ENCODE data around the gene WFS1. TPM values are rescaled to one million over a fixed set of nuclear protein-coding genes. Genes with fewer than 3 reads are reported as not detected.

WFS1 gene
- total and polyA plus RNA-seq, 2 of the 8 experiments (the other 6 are each of a cell fraction or from before 2014, with no cell fraction given): 29.1 to 43.1 TPM

GRCh38 chr4:6245246-6246169 lies 24.1 kb upstream of the WFS1 start:
- Histone ChIP-seq H4K5ac (ENCODE audit: insufficient read length, low read depth, low read length) (no peak overlapping the region), H3K9me3 (ENCODE audit: insufficient read depth in 2 of 2, low read depth in 1 of 2, low read length in 1 of 2) (no peaks in the 10 kb centered on the region), H3K79me2 (ENCODE audit: control insufficient read depth in 1 of 2, insufficient read depth in 2 of 2, low read length in 2 of 2) (no peaks in the 10 kb centered on the region), H2BK120ac (replicated peaks; ENCODE audit: low read depth, low read length) (no peak overlapping the region), H4K91ac (replicated peaks; ENCODE audit: insufficient read length, low read length) (peak overlapping the region; percentile 52), H2AK5ac (ENCODE audit: low read depth, low read length) (no peak overlapping the region), H3K27me3 (replicated peaks in 1 of 4; ENCODE audit: control insufficient read depth in 3 of 4, extremely low read depth in 1 of 4, insufficient read depth in 3 of 4, low read length in 3 of 4) (peaks cover 1 to 15% (median 10%) of the 10 kb centered on the region in 4 experiments; a peak in 6 of 7 replicates), H3K14ac (ENCODE audit: insufficient read length) (no peak overlapping the region), H3K4me2 (ENCODE audit: insufficient read depth in 1 of 2, low read depth in 2 of 2, low read length in 2 of 2) (peak overlapping the region; percentile 50 to 89), H3K23me2 (ENCODE audit: low read depth, low read length) (peaks cover 11% of the 10 kb centered on the region; the same call in 1 of the 2 replicates), H3K56ac (replicated peaks; ENCODE audit: insufficient read length, low read depth, low read length) (no peak overlapping the region), H3K23ac (ENCODE audit: insufficient read length) (no peak overlapping the region), H2AFZ (ENCODE audit: low read length) (peak overlapping the region; percentile 75; the same call in 1 of the 2 replicates), H3K27ac (ENCODE audit: low read depth, low read length) (no peak overlapping the region), H4K20me1 (replicated peaks in 1 of 2; ENCODE audit: control insufficient read depth in 1 of 2, insufficient read depth in 2 of 2, low read length in 2 of 2) (no peaks in the 10 kb centered on the region), H3K79me1 (ENCODE audit: low read depth, low read length) (no peaks in the 10 kb centered on the region), H4K8ac (ENCODE audit: extremely low read depth, insufficient read depth, low read length) (peak overlapping the region; percentile 85), H2BK12ac (ENCODE audit: low read depth, low read length) (peak overlapping the region; percentile 29; the same call in 1 of the 2 replicates), H2BK20ac (ENCODE audit: low read length) (0 out of 2 replicates have a peak overlapping the region, but pooled peaks have one; percentile 61), H3K4ac (replicated peaks; ENCODE audit: insufficient read length, low read depth, low read length) (no peak overlapping the region), H3K4me1 (replicated peaks in 1 of 4; ENCODE audit: control insufficient read depth in 3 of 4, insufficient read depth in 4 of 4, low read length in 3 of 4) (peaks cover 0 to 10% (median 7%) of the 10 kb centered on the region in 4 experiments; a peak in 4 of 7 replicates), H2BK15ac (ENCODE audit: low read length) (no peak overlapping the region), H3K36me3 (ENCODE audit: control insufficient read depth in 2 of 4, insufficient read depth in 4 of 4, low read length in 3 of 4) (no peaks in the 10 kb centered on the region), H3K18ac (ENCODE audit: extremely low read depth, low read length) (peak overlapping the region; percentile 96), H3K4me3 (ENCODE audit: extremely low read depth in 1 of 4, insufficient read depth in 2 of 4, low read depth in 3 of 4, low read length in 4 of 4) (peak overlapping the region; percentile 48 to 68 (median 58)), H2BK5ac (ENCODE audit: low read depth, low read length) (peak overlapping the region; percentile 83; the same call in 1 of the 2 replicates), H3K9ac (replicated peaks in 1 of 4; ENCODE audit: extremely low read depth in 1 of 4, low read depth in 3 of 4, low read length in 3 of 4) (peak overlapping the region in 2 of 4 experiments; percentile 38; a peak in 3 of 7 replicates)
- POLR2A ChIA-PET (ENCODE audit: partially characterized antibody): interaction anchor here (1.0 to 2.0 kb wide), 10 partner anchors 12 to 663 kb away, joined by 3 to 9 read pairs (median 4); partner anchors contain the start of gene WFS1
- CTCF ChIA-PET (ENCODE audit: partially characterized antibody): interaction anchor here (0.8 to 37.7 kb wide), 15 partner anchors 12 to 245 kb away, joined by 3 to 908 read pairs (median 3); partner anchors contain the start of genes JAKMIP1 and WFS1
- peak; percentile 28 for FAIRE-seq
- 16% methylated on average over 59 of the region's 67 CpGs; no CpG with 5 or more reads in 1 of the 2 experiments for whole genome bisulfite sequencing, 2 experiments (ENCODE audit: extremely low coverage in 1 of 2, insufficient coverage in 1 of 2, insufficient read length in 1 of 2, insufficient replicate concordance in 2 of 2, low coverage in 1 of 2, low lambda C conversion rate in 2 of 2, missing lambda C conversion rate in 1 of 2)
- peak in 1 of 2 experiments; percentile 91 for DNase-seq (ENCODE audit: low read depth in 1 of 2, low spot score in 2 of 2)
- no peak for TF ChIP-seq SUZ12 (IDR thresholded peaks at IDR 0.05; ENCODE audit: low read length)
- TF ChIP-seq HDAC6 (IDR thresholded peaks at IDR 0.05; ENCODE audit: low read depth, low read length): no peak
- TF ChIP-seq NRF1 (IDR thresholded peaks at IDR 0.05; ENCODE audit: low read depth, low read length): peak; percentile 6; the same call in 1 of the 2 replicates
- TF ChIP-seq TAF1 (IDR thresholded peaks at IDR 0.05; ENCODE audit: low read depth, low read length): no peak
- peak; percentile 95 for TF ChIP-seq E2F6 (IDR thresholded peaks at IDR 0.05)
- 0 out of 2 replicates have a peak, but pooled peaks have one; percentile 14 for TF ChIP-seq GTF2F1 (IDR thresholded peaks at IDR 0.05; ENCODE audit: borderline replicate concordance, low read depth, low read length)
- peak; percentile 73 for TF ChIP-seq GABPA (IDR thresholded peaks at IDR 0.05; ENCODE audit: borderline replicate concordance, insufficient read depth, low read length)
- TF ChIP-seq RAD21 (IDR thresholded peaks at IDR 0.05 in 1 of 2, conservative IDR thresholded peaks at IDR 0.05 in 1 of 2; ENCODE audit: low read depth in 2 of 2, low read length in 2 of 2): no peak
- TF ChIP-seq BRCA1 (IDR thresholded peaks at IDR 0.05; ENCODE audit: low read depth, low read length): no peak
